ENCODE results near the gene VPS13D.

Gene VPS13D

GRCh38 chr1:12301518-12302237 lies 71.8 kb downstream of the VPS13D start:
- Histone ChIP-seq H3K36me3 (replicated peaks; ENCODE audit: insufficient read depth, low read length) (no peaks in the 10 kb centered on the region), H3K4me1 (ENCODE audit: low read length) (no peaks in the 10 kb centered on the region), H2AFZ (ENCODE audit: low read length) (no peak overlapping the region), H3K9me2 (replicated peaks; ENCODE audit: insufficient read depth, low read length) (no peaks in the 10 kb centered on the region), H3K4me2 (ENCODE audit: low read depth, low read length) (no peak overlapping the region), H3K9ac (ENCODE audit: low read length) (no peak overlapping the region), H3F3A (ENCODE audit: insufficient read depth, low read length) (no peaks in the 10 kb centered on the region), H3K9me3 (replicated peaks; ENCODE audit: insufficient read depth, low read length) (no peaks in the 10 kb centered on the region), H3K79me2 (ENCODE audit: low read length) (no peaks in the 10 kb centered on the region), H3K27me3 (replicated peaks; ENCODE audit: insufficient read depth, low read length) (no peaks in the 10 kb centered on the region), H4K20me1 (ENCODE audit: insufficient read depth, low read length) (no peaks in the 10 kb centered on the region), H3K4me3 (ENCODE audit: low read length) (no peak overlapping the region), H3K27ac (ENCODE audit: low read length) (no peak overlapping the region)
- TF ChIP-seq CTCF (IDR thresholded peaks at IDR 0.05; ENCODE audit: low read length) (no peak), EZH2phosphoT487 (IDR thresholded peaks at IDR 0.05; ENCODE audit: low read length) (no peak), EZH2 (optimal IDR thresholded peaks at IDR 0.05; ENCODE audit: low read depth, low read length) (no peak)
- no peak for DNase-seq

GRCh38 chr1:12302798-12303447 lies 73.1 kb downstream of the VPS13D start:
- H3K36me3 ChIP-seq (replicated peaks; ENCODE audit: insufficient read depth, low read length): no peaks in the 10 kb centered on the region
- H3K9ac ChIP-seq (ENCODE audit: low read length): no peak overlapping the region
- H3K4me3 ChIP-seq (ENCODE audit: low read length): no peak overlapping the region
- no peaks in the 10 kb centered on the region for H4K20me1 ChIP-seq (ENCODE audit: insufficient read depth, low read length)
- no peaks in the 10 kb centered on the region for H3F3A ChIP-seq (ENCODE audit: insufficient read depth, low read length)
- no peak for DNase-seq
- no peaks in the 10 kb centered on the region for H3K79me2 ChIP-seq (ENCODE audit: low read length)
- no peaks in the 10 kb centered on the region for H3K27me3 ChIP-seq (replicated peaks; ENCODE audit: insufficient read depth, low read length)
- H3K27ac ChIP-seq (ENCODE audit: low read length): no peak overlapping the region
- H2AFZ ChIP-seq (ENCODE audit: low read length): no peak overlapping the region
- no peaks in the 10 kb centered on the region for H3K4me1 ChIP-seq (ENCODE audit: low read length)
- no peak for TF ChIP-seq EZH2 (optimal IDR thresholded peaks at IDR 0.05; ENCODE audit: low read depth, low read length)
- TF ChIP-seq EZH2phosphoT487 (IDR thresholded peaks at IDR 0.05; ENCODE audit: low read length): no peak
- TF ChIP-seq CTCF (IDR thresholded peaks at IDR 0.05; ENCODE audit: low read length): no peak
- H3K9me3 ChIP-seq (replicated peaks; ENCODE audit: insufficient read depth, low read length): no peaks in the 10 kb centered on the region
- H3K9me2 ChIP-seq (replicated peaks; ENCODE audit: insufficient read depth, low read length): no peaks in the 10 kb centered on the region
- H3K4me2 ChIP-seq (ENCODE audit: low read depth, low read length): no peak overlapping the region

- Histone ChIP-seq H3K9ac (ENCODE audit: low read length) (no peak overlapping the region), H3K27me3 (replicated peaks; ENCODE audit: insufficient read depth, low read length) (no peaks in the 10 kb centered on the region), H3K9me3 (replicated peaks; ENCODE audit: insufficient read depth, low read length) (no peaks in the 10 kb centered on the region), H3K4me3 (ENCODE audit: low read length) (no peak overlapping the region), H3K36me3 (replicated peaks; ENCODE audit: insufficient read depth, low read length) (no peaks in the 10 kb centered on the region), H3K4me2 (ENCODE audit: low read depth, low read length) (no peak overlapping the region), H3F3A (ENCODE audit: insufficient read depth, low read length) (no peaks in the 10 kb centered on the region), H3K27ac (ENCODE audit: low read length) (no peak overlapping the region), H2AFZ (ENCODE audit: low read length) (no peak overlapping the region), H3K79me2 (ENCODE audit: low read length) (no peaks in the 10 kb centered on the region), H4K20me1 (ENCODE audit: insufficient read depth, low read length) (no peaks in the 10 kb centered on the region), H3K9me2 (replicated peaks; ENCODE audit: insufficient read depth, low read length) (no peaks in the 10 kb centered on the region), H3K4me1 (ENCODE audit: low read length) (no peaks in the 10 kb centered on the region)
- TF ChIP-seq CTCF (IDR thresholded peaks at IDR 0.05; ENCODE audit: low read length): no peak
- no peak for TF ChIP-seq EZH2 (optimal IDR thresholded peaks at IDR 0.05; ENCODE audit: low read depth, low read length)
- no peak for TF ChIP-seq EZH2phosphoT487 (IDR thresholded peaks at IDR 0.05; ENCODE audit: low read length)
- DNase-seq: no peak
These were observed 75.5 kb downstream of the VPS13D start for GRCh38 chr1:12305377-12305776.
